ENCODE measurements around the gene NEDD4L. TPM values are rescaled to one million over a fixed set of nuclear protein-coding genes. Genes with fewer than 3 reads are reported as not detected.
"Not testable (repeated sequence)": the region's sequence is repeated elsewhere in the genome, so short reads cannot be mapped to it uniquely, and the experiment has no call there.

Gene NEDD4L
- total RNA-seq, 6 experiments from 2014 or later = 11.2 to 28.1 (median 15.7) TPM

- Mint-ChIP-seq H3K4me3 (no peak overlapping the region), H3K27me3 (ENCODE audit: insufficient read depth) (peaks cover 4% of the 10 kb centered on the region), H3K36me3 (ENCODE audit: low read depth) (peaks cover 41% of the 10 kb centered on the region), H3K9me3 (no peaks in the 10 kb centered on the region), H3K4me1 (ENCODE audit: low read depth) (peaks cover 18% of the 10 kb centered on the region), H3K27ac (no peak overlapping the region)
- no peak for DNase-seq
- no peak for TF ChIP-seq CTCF (IDR thresholded peaks at IDR 0.05)
Observed at GRCh38 chr18:58375051-58375450, 331.0 kb downstream of the NEDD4L start.

GRCh38 chr18:58378411-58379379 is 334.7 kb downstream of the NEDD4L start:
- H3K9me3 Mint-ChIP-seq = no peaks in the 10 kb centered on the region

GRCh38 chr18:58379443-58379842 is 335.4 kb downstream of the NEDD4L start:
- Mint-ChIP-seq H3K27ac (no peak overlapping the region), H3K36me3 (ENCODE audit: low read depth) (peaks cover 33% of the 10 kb centered on the region), H3K27me3 (ENCODE audit: insufficient read depth) (no peaks in the 10 kb centered on the region; the same call in 1 of the 2 replicates), H3K9me3 (no peaks in the 10 kb centered on the region), H3K4me3 (no peak overlapping the region), H3K4me1 (ENCODE audit: low read depth) (peaks cover 18% of the 10 kb centered on the region)
- TF ChIP-seq CTCF (IDR thresholded peaks at IDR 0.05) = no peak
- no peak for DNase-seq

More at GRCh38 chr18:58378411-58379379, 334.7 kb downstream of the NEDD4L start:
- no peak overlapping the region for H3K27ac Mint-ChIP-seq
- H3K36me3 Mint-ChIP-seq (ENCODE audit: low read depth) = peaks cover 34% of the 10 kb centered on the region
- TF ChIP-seq CTCF (IDR thresholded peaks at IDR 0.05) = no peak
- no peak overlapping the region for H3K4me3 Mint-ChIP-seq
- H3K4me1 Mint-ChIP-seq (ENCODE audit: low read depth) = peaks cover 18% of the 10 kb centered on the region
- DNase-seq = no peak
- H3K27me3 Mint-ChIP-seq (ENCODE audit: insufficient read depth) = peaks cover 4% of the 10 kb centered on the region

DNA sequence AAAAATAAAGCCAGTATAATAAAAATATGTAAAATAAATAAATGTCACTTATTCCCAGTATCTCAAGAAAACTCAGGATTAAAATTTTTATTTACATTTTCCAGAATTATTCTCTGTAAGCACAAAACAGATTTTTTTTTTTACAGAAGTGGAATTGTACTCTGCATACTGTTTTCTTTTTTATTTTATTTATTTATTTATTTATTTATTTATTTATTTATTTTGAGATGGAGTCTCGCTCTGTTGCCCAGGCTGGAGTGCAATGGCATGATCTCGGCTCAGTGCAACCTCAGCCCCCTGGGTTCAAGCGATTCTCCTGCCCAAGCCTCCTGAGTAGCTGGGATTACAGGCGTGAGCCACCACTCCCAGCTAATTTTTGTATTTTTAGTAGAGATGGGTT is 336.1 kb downstream of the NEDD4L start:
- H3K4me1 Mint-ChIP-seq (ENCODE audit: low read depth) = peaks cover 18% of the 10 kb centered on the region
- not testable (repeated sequence) for H3K27ac Mint-ChIP-seq; DNase-seq; H3K4me3 Mint-ChIP-seq; H3K9me3 Mint-ChIP-seq; H3K27me3 Mint-ChIP-seq (ENCODE audit: insufficient read depth)
- H3K36me3 Mint-ChIP-seq (ENCODE audit: low read depth) = peaks cover 28% of the 10 kb centered on the region

DNA sequence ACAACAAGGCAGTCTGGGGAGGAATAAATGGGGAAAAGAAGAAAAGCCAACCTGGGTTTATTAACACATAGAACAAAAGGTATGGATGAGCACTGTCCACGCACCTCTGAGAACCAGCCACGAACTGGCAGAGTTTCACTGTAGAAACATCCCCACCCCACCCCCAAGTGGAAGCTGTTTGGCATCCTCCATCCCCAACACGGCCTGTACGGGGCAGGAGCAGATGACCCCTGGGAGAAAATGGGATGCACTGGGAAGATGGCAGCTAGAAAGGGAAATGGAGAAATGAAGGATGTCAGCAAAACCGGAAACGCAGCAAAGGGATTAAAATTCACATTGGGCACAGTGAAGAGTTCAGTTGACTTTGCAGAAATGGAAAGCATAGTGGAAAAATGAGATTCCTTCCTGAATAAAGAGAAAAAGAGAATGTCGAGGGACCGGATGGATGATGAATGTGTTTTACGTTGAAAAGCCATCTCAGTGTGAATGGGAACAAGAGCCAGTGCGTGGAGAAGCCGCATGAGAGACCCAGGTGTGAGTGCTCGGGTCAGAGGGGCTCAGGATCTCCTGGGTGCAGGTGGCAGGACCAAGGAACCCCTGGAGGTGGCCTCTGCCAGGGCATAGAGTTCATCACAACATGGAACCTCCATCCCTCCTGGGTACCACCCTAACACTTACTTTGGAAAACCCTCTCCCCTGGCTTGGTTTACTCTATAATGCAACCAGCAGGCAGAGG is 337.8 kb downstream of the NEDD4L start:
- peaks cover 3% of the 10 kb centered on the region for H3K4me1 Mint-ChIP-seq (ENCODE audit: low read depth)
- no peak overlapping the region for H3K27ac Mint-ChIP-seq

More for the DNA sequence above, 337.8 kb downstream of the NEDD4L start:
- Mint-ChIP-seq H3K4me3 (no peak overlapping the region), H3K27me3 (ENCODE audit: insufficient read depth) (no peaks in the 10 kb centered on the region; the same call in 1 of the 2 replicates), H3K9me3 (no peaks in the 10 kb centered on the region), H3K36me3 (ENCODE audit: low read depth) (peaks cover 11% of the 10 kb centered on the region)
- TF ChIP-seq CTCF (IDR thresholded peaks at IDR 0.05) = no peak
- DNase-seq = no peak
